HG03571 (cell line): ENCODE data around the gene HDGFL2.

Experiments used
- ATAC-seq: cut with Tn5 transposase; IDR thresholded peaks from one replicate; pipeline ENCODE4 v1.9.1; 2021; ENCODE audit not compliant: unreplicated experiment

The HDGFL2 gene

GRCh38 chr19:4464815-4465581 is 7.1 kb upstream of the HDGFL2 start:
- ATAC-seq = no peak

- no peak for ATAC-seq
These were observed 4.3 kb upstream of the HDGFL2 start for GRCh38 chr19:4467835-4468234.

- ATAC-seq = peak; percentile 67
These were observed 509 bp upstream of the HDGFL2 start for GRCh38 chr19:4471403-4472173.

GRCh38 chr19:4473011-4473762 is 1.1 kb downstream of the HDGFL2 start:
- no peak for ATAC-seq

GRCh38 chr19:4473763-4474513 is 1.8 kb downstream of the HDGFL2 start:
- no peak for ATAC-seq

- ATAC-seq = no peak
These were observed 2.5 kb downstream of the HDGFL2 start for GRCh38 chr19:4474514-4475022.

GRCh38 chr19:4477034-4477801 is 5.1 kb downstream of the HDGFL2 start:
- ATAC-seq = no peak

GRCh38 chr19:4482721-4483364 is 10.7 kb downstream of the HDGFL2 start:
- no peak for ATAC-seq

- no peak for ATAC-seq
These were observed 11.3 kb downstream of the HDGFL2 start for GRCh38 chr19:4483385-4483784.

GRCh38 chr19:4487572-4487971 is 15.5 kb downstream of the HDGFL2 start:
- ATAC-seq = no peak

GRCh38 chr19:4488496-4488895 is 16.4 kb downstream of the HDGFL2 start:
- no peak for ATAC-seq

GRCh38 chr19:4491446-4491845 is 19.3 kb downstream of the HDGFL2 start:
- ATAC-seq = no peak

- no peak for ATAC-seq
These were observed 20.4 kb downstream of the HDGFL2 start for GRCh38 chr19:4492337-4493103.

GRCh38 chr19:4493104-4493928 is 21.2 kb downstream of the HDGFL2 start:
- ATAC-seq = no peak

- ATAC-seq = no peak
These were observed 22.0 kb downstream of the HDGFL2 start for GRCh38 chr19:4493929-4494690.

GRCh38 chr19:4494691-4495064 is 22.6 kb downstream of the HDGFL2 start:
- no peak for ATAC-seq

GRCh38 chr19:4495471-4495870 is 23.4 kb downstream of the HDGFL2 start:
- no peak for ATAC-seq
